DND-41 (cell line): Measurements from ENCODE around the gene PPOX.

Experiments used
- ATAC-seq: fragments of 200-7000 bp; cut with Tn5 transposase; 3 replicates; pipeline ENCODE4 v1.9.1; 2021; ENCODE audit warnings: low read depth; ENCODE audit not compliant: insufficient read depth
- DNase-seq: peaks from one replicate; pipeline ENCODE4 v3.0.0-alpha.2; 2020
- H2AFZ ChIP-seq: 2 replicates; pipeline ENCODE4 v1.6.0; 2012; ENCODE audit warnings: low read depth, low read length
- H3K27ac ChIP-seq: 2 replicates; pipeline ENCODE4 v1.5.1; 2012; ENCODE audit warnings: low read length, inconsistent platforms
- H3K27me3 ChIP-seq: fragments of 200-600 bp; sonication (generic); 2 replicates; pipeline ENCODE4 v1.6.0; 2012; ENCODE audit warnings: low read length, mild to moderate bottlenecking, inconsistent platforms; ENCODE audit not compliant: insufficient read depth, poor library complexity
- H3K36me3 ChIP-seq: 2 replicates; pipeline ENCODE4 v1.5.1; 2012; ENCODE audit warnings: low read length, inconsistent platforms; ENCODE audit not compliant: insufficient read depth
- H3K4me1 ChIP-seq: 2 replicates; pipeline ENCODE4 v1.5.1; 2012; ENCODE audit warnings: mild to moderate bottlenecking, low read length; ENCODE audit not compliant: insufficient read depth
- H3K4me2 ChIP-seq: 2 replicates; pipeline ENCODE4 v1.6.0; 2012; ENCODE audit warnings: mild to moderate bottlenecking, moderate library complexity, low read length, inconsistent platforms; ENCODE audit not compliant: insufficient read depth
- H3K4me3 ChIP-seq, 2 experiments: fragments of 200-600 bp in 1 of 2; shearing (Covaris generic) in 1 of 2; 2 replicates each; pipeline ENCODE4 v1.5.1; 2012 to 2016; ENCODE audit warnings: inconsistent platforms in 2 of 2, low read length in 2 of 2, mild to moderate bottlenecking in 2 of 2, low read depth in 1 of 2, moderate library complexity in 1 of 2
- H3K79me2 ChIP-seq: 2 replicates; pipeline ENCODE4 v1.6.0; 2012; ENCODE audit warnings: low read length, inconsistent platforms; ENCODE audit not compliant: insufficient read depth
- H3K9ac ChIP-seq: 2 replicates; pipeline ENCODE4 v1.6.0; 2012; ENCODE audit warnings: low read depth, mild to moderate bottlenecking, inconsistent platforms, low read length, moderate library complexity
- H3K9me3 ChIP-seq: 2 replicates; pipeline ENCODE4 v1.5.1; 2012; ENCODE audit warnings: low read length, moderate library complexity, mild to moderate bottlenecking, inconsistent platforms; ENCODE audit not compliant: insufficient read depth, severe bottlenecking
- H4K20me1 ChIP-seq: 2 replicates; pipeline ENCODE4 v1.6.0; 2012; ENCODE audit warnings: low read length; ENCODE audit not compliant: insufficient read depth
- CTCF ChIP-seq: IDR thresholded peaks from 2 replicates; pipeline ENCODE4 v1.5.1; 2012; ENCODE audit warnings: borderline replicate concordance, low read length, moderate library complexity, mild to moderate bottlenecking; ENCODE audit not compliant: poor library complexity, severe bottlenecking; ENCODE audit errors: extremely low read depth
- EZH2 ChIP-seq: IDR thresholded peaks from 3 replicates; pipeline ENCODE4 v1.6.1; 2012; ENCODE audit warnings: borderline replicate concordance, low read depth, mild to moderate bottlenecking, moderate library complexity, low read length, inconsistent platforms; ENCODE audit not compliant: severe bottlenecking

PPOX gene

DNA sequence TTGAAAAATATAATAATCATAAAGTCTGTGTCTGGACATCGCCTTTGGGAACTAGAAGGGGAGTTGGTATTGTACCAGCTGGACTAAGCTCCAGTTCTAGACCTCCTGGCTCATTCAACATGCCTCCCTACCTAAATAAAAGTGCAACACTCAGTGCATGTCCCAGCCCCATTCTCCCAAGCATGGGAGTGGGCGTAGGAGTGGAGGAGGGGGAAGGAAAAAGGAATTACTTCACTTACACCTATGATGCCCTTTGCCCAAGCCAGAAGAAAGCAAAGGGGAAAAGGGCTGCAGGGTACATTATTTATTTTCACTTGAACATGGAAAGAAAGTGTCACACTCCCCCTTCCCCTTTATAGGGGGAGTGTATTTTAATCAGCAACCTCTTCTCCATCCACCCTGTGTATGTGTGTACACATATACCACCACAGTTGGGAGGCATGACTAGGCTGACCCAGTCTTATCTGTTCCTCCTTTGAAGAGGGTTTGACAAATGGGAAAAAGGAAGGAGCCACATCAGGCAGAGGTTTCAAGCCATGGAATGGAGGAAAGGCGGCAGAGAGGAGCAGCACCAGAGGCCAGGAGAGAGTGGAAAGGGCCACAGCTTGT lies 45.1 kb upstream of the PPOX start:
- Histone ChIP-seq H3K36me3 (peaks cover 62% of the 10 kb centered on the region), H4K20me1 (peaks cover 18% of the 10 kb centered on the region), H3K4me1 (peaks cover 34% of the 10 kb centered on the region), H3K4me2 (no peak overlapping the region), H3K9me3 (no peaks in the 10 kb centered on the region), H2AFZ (no peak overlapping the region), H3K4me3 (no peak overlapping the region), H3K9ac (no peak overlapping the region), H3K27me3 (no peaks in the 10 kb centered on the region), H3K27ac (no peak overlapping the region), H3K79me2 (peaks cover 58% of the 10 kb centered on the region)
- no peak for ATAC-seq
- no peak for DNase-seq
- no peak for TF ChIP-seq CTCF
- no peak for TF ChIP-seq EZH2

GRCh38 chr1:161121834-161122233 lies 44.4 kb upstream of the PPOX start:
- Histone ChIP-seq H3K36me3 (peaks cover 66% of the 10 kb centered on the region), H3K27ac (no peak overlapping the region), H3K9me3 (no peaks in the 10 kb centered on the region), H4K20me1 (peaks cover 12% of the 10 kb centered on the region), H3K4me2 (no peak overlapping the region), H2AFZ (no peak overlapping the region), H3K9ac (no peak overlapping the region), H3K27me3 (no peaks in the 10 kb centered on the region), H3K79me2 (peaks cover 55% of the 10 kb centered on the region), H3K4me1 (peaks cover 27% of the 10 kb centered on the region), H3K4me3 (no peak overlapping the region)
- DNase-seq (no peak), ATAC-seq (no peak)
- TF ChIP-seq EZH2 (no peak), CTCF (no peak)

- peaks cover 12% of the 10 kb centered on the region for H4K20me1 ChIP-seq
- no peak overlapping the region for H3K27ac ChIP-seq
- TF ChIP-seq EZH2 (no peak), CTCF (no peak)
- H3K4me2 ChIP-seq = no peak overlapping the region
- no peak for DNase-seq
- H3K4me3 ChIP-seq = no peak overlapping the region
- H2AFZ ChIP-seq = no peak overlapping the region
- ATAC-seq = no peak
- peaks cover 55% of the 10 kb centered on the region for H3K79me2 ChIP-seq
- H3K9ac ChIP-seq = no peak overlapping the region
- no peaks in the 10 kb centered on the region for H3K9me3 ChIP-seq
- H3K36me3 ChIP-seq = peaks cover 77% of the 10 kb centered on the region
- H3K27me3 ChIP-seq = no peaks in the 10 kb centered on the region
- H3K4me1 ChIP-seq = peaks cover 26% of the 10 kb centered on the region
These were observed 43.3 kb upstream of the PPOX start for GRCh38 chr1:161122967-161123366.
